Pancreas (tissue), 10 donors: ENCODE results near the gene ACIN1. TPM values are rescaled to one million over a fixed set of nuclear protein-coding genes. Genes with fewer than 3 reads are reported as not detected.

Source experiments
- ATAC-seq, 4 donors: fragments of 200-7000 bp; cut with Tn5 transposase; one replicate each; pipeline versions ENCODE4 v1.8.0 to v1.9.1; 2020; ENCODE audit warnings: mild to moderate bottlenecking in 4 of 4, moderate library complexity in 4 of 4
- DNase-seq, 6 donors: peaks; one replicate each; pipeline ENCODE4 v3.0.0-alpha.2; 2020
- FAIRE-seq: peaks from 2 replicates; lab custom pipeline; 2012; peaks lifted over from hg19 to GRCh38; lab: Jason Lieb, UNC
- H3K27ac ChIP-seq, 4 donors: fragments of 200-600 bp; sonication (generic); 1 replicate in 3 of 4; 2 replicates in 1 of 4; pipeline versions ENCODE4 v1.5.0 to v1.8.0; 2020
- H3K27me3 ChIP-seq, 4 donors: fragments of 200-600 bp; one replicate each; pipeline ENCODE4 v1.8.0; 2021
- H3K36me3 ChIP-seq, 3 donors: fragments of 200-600 bp; sonication (generic) in 1 of 3; one replicate each; pipeline versions ENCODE4 v1.5.0 to v1.8.0; 2020 to 2021
- H3K4me1 ChIP-seq, 3 donors: fragments of 200-600 bp; one replicate each; pipeline ENCODE4 v1.8.0; 2021
- H3K4me3 ChIP-seq, 4 donors: fragments of 200-600 bp; sonication (generic) in 2 of 4; one replicate each; pipeline versions ENCODE4 v1.5.0 to v1.8.0; 2020 to 2021
- H3K9me3 ChIP-seq, 4 donors: fragments of 200-600 bp; one replicate each; pipeline ENCODE4 v1.8.0; 2021
- CTCF ChIP-seq, 4 donors: fragments of 200-600 bp; sonication (generic) in 3 of 4; IDR thresholded peaks; one replicate each; pipeline versions ENCODE4 v1.5.0 to v1.8.0; 2021; ENCODE audit warnings: antibody characterized with exemption in 4 of 4
- WGBS, 2 donors: extraction: QIAGEN DNeasy Blood & Tissue Kit; methylation state at CpG; one replicate each; pipeline ENCODE4 v1.1.7; 2013; 5-methylcytosine and 5-hydroxymethylcytosine counted together
- intact Hi-C, 3 donors: fragments of 100-400 bp; cut with DNase I; formaldehyde crosslinking; loops; one replicate each; pipeline versions ENCODE4 v1.11.1 to v1.14.2; 2022
- polyA plus RNA-seq, 2 donors: library from polyadenylated mRNA; stranded (reverse); fragments of 200-250 nt; gene quantifications; one replicate each; pipeline ENCODE4 v1.2.3, GENCODE V29; 2013
- total RNA-seq, 6 donors: library from RNA; stranded (reverse); fragmentation: NEBNext Ultra II Directional in 4 of 6; extraction: Animal tissue kit (Norgen Biotek cat#: 25700) in 4 of 6; gene quantifications; one replicate each; pipeline versions ENCODE4 v1.2.1 to v1.2.4, GENCODE V29; 2021 to 2023
- donor health status: healthy with polysubstance abuse.
- donor health status: DM: no; HTN: no; CAD: no; lungs with moderate emphysema.
- donor health status: DM: no; HTN: no; CAD: no.
- donor health status: control.
- donor health status: control.
- donor health status: Bipolar disorder and iron deficiency.
- donor health status: DM: yes; HTN: yes; CAD: no.
- donor health status: DM: no; HTN: no; CAD: no.
- donor health status: DM: no; HTN: no; CAD: no.
- donor health status: DM: yes; HTN: yes; CAD: no.

ACIN1 gene
- total RNA-seq (100 to 1,000 TPM in 1 of 6 donors, 10 to 100 TPM in 5; 43.1 to 106 (median 55.9) TPM), polyA plus RNA-seq (100 to 1,000 TPM; 134 to 152 TPM)

GRCh38 chr14:23094666-23095195 lies at the start of gene ACIN1:
Gene ACIN1, minus strand, starts transcription at chr14:23095136. Its CDS starts 24 bp downstream, at chr14:23095112.
- WGBS, 2 donors, result 1% methylated on average over 55 of the region's 55 CpGs
- TF ChIP-seq CTCF (IDR thresholded peaks at IDR 0.05), result no peak

GRCh38 chr14:23143911-23144310 lies 49.0 kb upstream of the ACIN1 start:
- DNase-seq, result no peak
- Histone ChIP-seq H3K9me3 (no peaks in the 10 kb centered on the region), H3K27ac (no peak overlapping the region), H3K36me3 (no peaks in the 10 kb centered on the region), H3K4me1 (peaks cover 0 to 12% (median 0%) of the 10 kb centered on the region in 3 donors), H3K27me3 (no peaks in the 10 kb centered on the region), H3K4me3 (no peak overlapping the region)
- ATAC-seq, result no peak
- intact Hi-C loops, result no loop called here
- no peak for FAIRE-seq
- TF ChIP-seq CTCF (IDR thresholded peaks at IDR 0.05), result no peak
- 64 to 66% methylated on average over 1 of the region's 1 CpG for WGBS, 2 donors

More at GRCh38 chr14:23094666-23095195, at the start of gene ACIN1:
- Histone ChIP-seq H3K4me3 (peak within 1 kb of the TSS; percentile 60 to 84 (median 79)), H3K9me3 (no peaks in the 10 kb centered on the region), H3K27me3 (no peaks in the 10 kb centered on the region), H3K27ac (peak within 1 kb of the TSS; percentile 82 to 97 (median 92)), H3K36me3 (peaks cover 0 to 32% (median 13%) of the 10 kb centered on the region in 3 donors), H3K4me1 (peaks cover 8 to 27% (median 26%) of the 10 kb centered on the region in 3 donors)
- DNase-seq (peak in 3 of 6 donors; percentile 70 to 99 (median 99)), ATAC-seq (peak; percentile 55 to 68 (median 67)), FAIRE-seq (no peak)
- intact Hi-C loops, result no loop called here

GRCh38 chr14:23142826-23143225 lies 47.9 kb upstream of the ACIN1 start:
- Histone ChIP-seq H3K4me1 (peaks cover 0 to 12% (median 0%) of the 10 kb centered on the region in 3 donors), H3K9me3 (no peaks in the 10 kb centered on the region), H3K27me3 (no peaks in the 10 kb centered on the region), H3K27ac (no peak overlapping the region), H3K4me3 (no peak overlapping the region), H3K36me3 (no peaks in the 10 kb centered on the region)
- 82 to 87% methylated on average over 4 of the region's 4 CpGs for WGBS, 2 donors
- no peak for ATAC-seq
- intact Hi-C loops, result no loop called here
- FAIRE-seq, result no peak
- no peak for TF ChIP-seq CTCF (IDR thresholded peaks at IDR 0.05)
- no peak for DNase-seq

GRCh38 chr14:23141706-23142444 lies 46.9 kb upstream of the ACIN1 start:
- ATAC-seq, result peak; percentile 80 to 95 (median 94)

More at GRCh38 chr14:23141706-23142444, 46.9 kb upstream of the ACIN1 start:
- TF ChIP-seq CTCF (IDR thresholded peaks at IDR 0.05), result no peak
- H3K36me3 ChIP-seq, result no peaks in the 10 kb centered on the region
- no peaks in the 10 kb centered on the region for H3K27me3 ChIP-seq
- H3K4me1 ChIP-seq, result peaks cover 0 to 12% (median 0%) of the 10 kb centered on the region in 3 donors
- no peak overlapping the region for H3K4me3 ChIP-seq
- no peak for FAIRE-seq
- intact Hi-C loops, result no loop called here
- no peaks in the 10 kb centered on the region for H3K9me3 ChIP-seq
- peak overlapping the region in 2 of 4 donors; percentile 17 to 38 for H3K27ac ChIP-seq
- 50 to 52% methylated on average over 7 of the region's 7 CpGs for WGBS, 2 donors
- DNase-seq, result peak in 5 of 6 donors; percentile 56 to 79 (median 73)
